Keratinocyte (primary cell): Measurements from ENCODE around the gene FBXO38. TPM values are rescaled to one million over a fixed set of nuclear protein-coding genes. Genes with fewer than 3 reads are reported as not detected.

ENCODE experiments used
- DNase-seq: peaks from one replicate; pipeline ENCODE4 v3.0.0-alpha.2; 2011; ENCODE audit warnings: low read depth, missing footprints, low spot score
- FAIRE-seq: peaks from 2 replicates; lab custom pipeline; 2011; peaks lifted over from hg19 to GRCh38; lab: Jason Lieb, UNC
- H2AFZ ChIP-seq: 2 replicates; pipeline ENCODE4 v1.6.0; 2012; ENCODE audit warnings: low read length, control low read depth, inconsistent platforms; ENCODE audit not compliant: control insufficient read depth
- H3K27ac ChIP-seq: 2 replicates; pipeline ENCODE4 v1.5.1; 2011; ENCODE audit warnings: low read length; ENCODE audit not compliant: control insufficient read depth, insufficient read depth
- H3K27me3 ChIP-seq: 3 replicates; pipeline ENCODE4 v1.6.0; 2011; ENCODE audit warnings: low read length; ENCODE audit not compliant: control insufficient read depth, insufficient read depth; ENCODE audit errors: extremely low read depth
- H3K36me3 ChIP-seq, 2 experiments: 2 replicates in 1 of 2; 3 replicates in 1 of 2; pipeline ENCODE4 v1.5.1; 2011; ENCODE audit warnings: low read length in 2 of 2, mild to moderate bottlenecking in 1 of 2; ENCODE audit not compliant: control insufficient read depth in 2 of 2, insufficient read depth in 2 of 2; ENCODE audit errors: extremely low read depth in 1 of 2
- H3K4me1 ChIP-seq: 3 replicates; pipeline ENCODE4 v1.5.1; 2011; ENCODE audit warnings: low read length; ENCODE audit not compliant: control insufficient read depth, insufficient read depth; ENCODE audit errors: extremely low read depth
- H3K4me2 ChIP-seq: 3 replicates; pipeline ENCODE4 v1.6.0; 2011; ENCODE audit warnings: low read depth, low read length; ENCODE audit not compliant: control insufficient read depth, insufficient read depth; ENCODE audit errors: extremely low read depth
- H3K4me3 ChIP-seq, 3 experiments: fragments of 200-600 bp in 1 of 3; sonication (generic) in 1 of 3; 2 replicates in 2 of 3; 3 replicates in 1 of 3; pipeline ENCODE4 v1.5.1; 2011 to 2016; ENCODE audit warnings: low read length in 3 of 3, mild to moderate bottlenecking in 3 of 3, control low read depth in 2 of 3, inconsistent platforms in 1 of 3, low read depth in 1 of 3, mixed read lengths in 1 of 3, mixed run types in 1 of 3, moderate library complexity in 1 of 3; ENCODE audit not compliant: control insufficient read depth in 2 of 3, insufficient read depth in 2 of 3; ENCODE audit errors: extremely low read depth in 1 of 3
- H3K79me2 ChIP-seq: 2 replicates; pipeline ENCODE4 v1.6.0; 2012; ENCODE audit warnings: low read length; ENCODE audit not compliant: control insufficient read depth, insufficient read depth
- H3K9ac ChIP-seq: 3 replicates; pipeline ENCODE4 v1.6.0; 2011; ENCODE audit warnings: low read length; ENCODE audit not compliant: control insufficient read depth, insufficient read depth; ENCODE audit errors: extremely low read depth
- H3K9me1 ChIP-seq: 3 replicates; pipeline ENCODE4 v1.6.0; 2011; ENCODE audit warnings: low read length; ENCODE audit not compliant: control insufficient read depth, insufficient read depth; ENCODE audit errors: extremely low read depth
- H3K9me3 ChIP-seq: 2 replicates; pipeline ENCODE4 v1.5.1; 2012; ENCODE audit warnings: low read depth, low read length; ENCODE audit not compliant: control insufficient read depth
- H4K20me1 ChIP-seq: 3 replicates; pipeline ENCODE4 v1.6.0; 2011; ENCODE audit warnings: low read length; ENCODE audit not compliant: control insufficient read depth, insufficient read depth; ENCODE audit errors: extremely low read depth
- EZH2 ChIP-seq: IDR thresholded peaks from one replicate; pipeline ENCODE4 v1.6.1; 2012; ENCODE audit warnings: inconsistent platforms, mild to moderate bottlenecking, low read length, moderate library complexity
- dilution Hi-C: fragments of 300-500 bp; cut with MboI; formaldehyde crosslinking; loops from one replicate; pipeline ENCODE4 v1.7.0; 2020; ENCODE audit warnings: low sequenced_read_pairs; ENCODE audit not compliant: extremely low pct_ligation_motif_present
- polyA plus RNA-seq, 5 experiments: library from polyadenylated mRNA; depleted of rRNA in 3 of 5; stranded (reverse) in 3 of 5; stranded (forward) in 1 of 5; unstranded in 1 of 5; fragments of >200 nt; gene quantifications; 1 replicate in 1 of 5; 2 replicates in 3 of 5; 3 replicates in 1 of 5; pipeline versions ENCODE4 v1.2.1 to v1.2.3, GENCODE V29; 2011 to 2012; ENCODE audit warnings: missing spikeins in 2 of 5, low read depth in 1 of 5, low replicate concordance in 1 of 5
- TF ChIP-seq, protein P1 (sequence below), 3 experiments: IDR thresholded peaks in 1 of 3; conservative IDR thresholded peaks in 1 of 3; optimal IDR thresholded peaks in 1 of 3; 2 replicates in 2 of 3; 3 replicates in 1 of 3; pipeline versions ENCODE3 to v1.5.1; 2011; ENCODE audit warnings: low read length in 3 of 3, mild to moderate bottlenecking in 3 of 3, moderate library complexity in 2 of 3, control low read depth in 1 of 3, inconsistent platforms in 1 of 3; ENCODE audit not compliant: insufficient read depth in 2 of 3; ENCODE audit errors: extremely low read depth in 1 of 3

The FBXO38 gene
- polyA plus RNA-seq, 1 donor (not counting 4 experiments of a cell fraction or from before 2014, with no cell fraction given): 30.4 TPM

DNA sequence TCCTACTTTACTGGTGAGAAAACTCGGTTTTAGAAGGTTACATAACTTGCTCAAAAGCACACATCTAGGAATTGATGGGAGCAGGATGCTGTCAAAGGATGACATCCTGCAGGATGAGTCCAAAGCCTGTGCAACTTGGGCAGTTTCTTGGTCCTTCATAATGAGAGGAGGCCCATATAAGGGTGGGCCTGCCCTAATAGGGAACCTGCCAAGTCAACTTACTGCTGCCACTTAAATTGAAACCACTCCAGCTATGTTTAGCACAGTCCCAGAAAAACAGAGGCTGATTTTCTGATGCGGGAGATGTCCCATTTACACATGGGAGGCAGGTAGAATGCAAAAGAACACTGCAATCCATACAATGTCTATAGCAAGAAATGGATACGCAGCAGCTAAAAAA is 61.8 kb downstream of the FBXO38 start:
- H3K4me3 ChIP-seq: no peak overlapping the region
- H3K9me1 ChIP-seq: no peaks in the 10 kb centered on the region
- no peak overlapping the region for H2AFZ ChIP-seq
- FAIRE-seq (no peak), DNase-seq (no peak)
- TF ChIP-seq, protein P1, sequence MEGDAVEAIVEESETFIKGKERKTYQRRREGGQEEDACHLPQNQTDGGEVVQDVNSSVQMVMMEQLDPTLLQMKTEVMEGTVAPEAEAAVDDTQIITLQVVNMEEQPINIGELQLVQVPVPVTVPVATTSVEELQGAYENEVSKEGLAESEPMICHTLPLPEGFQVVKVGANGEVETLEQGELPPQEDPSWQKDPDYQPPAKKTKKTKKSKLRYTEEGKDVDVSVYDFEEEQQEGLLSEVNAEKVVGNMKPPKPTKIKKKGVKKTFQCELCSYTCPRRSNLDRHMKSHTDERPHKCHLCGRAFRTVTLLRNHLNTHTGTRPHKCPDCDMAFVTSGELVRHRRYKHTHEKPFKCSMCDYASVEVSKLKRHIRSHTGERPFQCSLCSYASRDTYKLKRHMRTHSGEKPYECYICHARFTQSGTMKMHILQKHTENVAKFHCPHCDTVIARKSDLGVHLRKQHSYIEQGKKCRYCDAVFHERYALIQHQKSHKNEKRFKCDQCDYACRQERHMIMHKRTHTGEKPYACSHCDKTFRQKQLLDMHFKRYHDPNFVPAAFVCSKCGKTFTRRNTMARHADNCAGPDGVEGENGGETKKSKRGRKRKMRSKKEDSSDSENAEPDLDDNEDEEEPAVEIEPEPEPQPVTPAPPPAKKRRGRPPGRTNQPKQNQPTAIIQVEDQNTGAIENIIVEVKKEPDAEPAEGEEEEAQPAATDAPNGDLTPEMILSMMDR (optimal IDR thresholded peaks at IDR 0.05 in 1 of 3, IDR thresholded peaks at IDR 0.05 in 1 of 3, conservative IDR thresholded peaks at IDR 0.05 in 1 of 3; ENCODE audit: extremely low read depth in 1 of 3, insufficient read depth in 2 of 3, low read length in 3 of 3): no peak
- no peak for TF ChIP-seq EZH2
- no peak overlapping the region for H3K4me2 ChIP-seq
- H3K9ac ChIP-seq: no peak overlapping the region
- no peaks in the 10 kb centered on the region for H3K79me2 ChIP-seq
- H3K9me3 ChIP-seq: no peaks in the 10 kb centered on the region
- no peaks in the 10 kb centered on the region for H3K4me1 ChIP-seq
- peaks cover 4 to 15% of the 10 kb centered on the region in 2 experiments for H3K36me3 ChIP-seq
- H4K20me1 ChIP-seq: no peaks in the 10 kb centered on the region
- no peak overlapping the region for H3K27ac ChIP-seq
- dilution Hi-C loops: no loop called here
- no peaks in the 10 kb centered on the region for H3K27me3 ChIP-seq

DNA sequence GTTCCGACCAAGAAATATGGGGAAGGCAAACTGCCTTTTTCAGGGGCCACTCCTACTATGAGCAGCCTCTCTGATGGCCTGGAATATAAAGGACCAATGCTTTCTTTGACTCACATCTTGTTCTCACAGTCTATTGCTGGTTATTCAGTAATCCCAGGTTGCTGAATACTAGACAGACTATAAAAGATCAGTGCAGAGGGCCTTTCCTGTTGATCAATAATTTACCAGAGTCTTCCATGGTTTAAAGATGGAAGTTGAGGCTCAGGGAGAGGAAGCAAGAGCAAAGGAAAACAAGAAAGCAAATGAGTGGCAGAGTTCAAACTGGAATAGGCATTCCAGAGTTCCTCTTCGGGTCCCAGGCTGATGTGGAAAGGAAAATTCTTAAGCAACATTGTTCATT is 62.9 kb downstream of the FBXO38 start:
- dilution Hi-C loops: no loop called here
- DNase-seq (no peak), FAIRE-seq (no peak)
- H3K79me2 ChIP-seq: no peaks in the 10 kb centered on the region
- H3K9me3 ChIP-seq: no peaks in the 10 kb centered on the region
- H3K4me3 ChIP-seq: no peak overlapping the region
- peaks cover 4 to 10% of the 10 kb centered on the region in 2 experiments for H3K36me3 ChIP-seq
- H3K9me1 ChIP-seq: no peaks in the 10 kb centered on the region
- no peak overlapping the region for H3K9ac ChIP-seq
- no peak overlapping the region for H3K4me2 ChIP-seq
- H2AFZ ChIP-seq: no peak overlapping the region
- H3K4me1 ChIP-seq: no peaks in the 10 kb centered on the region
- TF ChIP-seq, protein P1 (optimal IDR thresholded peaks at IDR 0.05 in 1 of 3, IDR thresholded peaks at IDR 0.05 in 1 of 3, conservative IDR thresholded peaks at IDR 0.05 in 1 of 3; ENCODE audit: extremely low read depth in 1 of 3, insufficient read depth in 2 of 3, low read length in 3 of 3): no peak
- no peak for TF ChIP-seq EZH2
- H3K27me3 ChIP-seq: no peaks in the 10 kb centered on the region
- no peaks in the 10 kb centered on the region for H4K20me1 ChIP-seq
- no peak overlapping the region for H3K27ac ChIP-seq
